K562 (cell line): ENCODE results near the gene GFRAL. TPM values are rescaled to one million over a fixed set of nuclear protein-coding genes. Genes with fewer than 3 reads are reported as not detected.

Experiments
- ATAC-seq: fragments of 200-7000 bp; cut with Tn5 transposase; 3 replicates; pipeline ENCODE4 v1.9.1; 2020; ENCODE audit warnings: moderate library complexity
- BruUV-seq: library from RNA; stranded (reverse); fragments of 400-500 nt; replicated peaks from 2 replicates; lab custom pipeline; 2021; lab: Mats Ljungman, UMichigan
- CTCF ChIA-PET: fragments of 300-600 bp; formaldehyde crosslinking; extraction: SDS; loops from one replicate; lab custom pipeline; 2021; ENCODE audit warnings: low intra/inter-chr PET ratio; lab: Yijun Ruan, JAX
- POLR2A ChIA-PET: fragments of 300-600, 350-650 bp; sonication (Branson Sonifier 250); formaldehyde crosslinking; extraction: SDS; loops from one replicate; lab custom pipeline; 2021; ENCODE audit warnings: antibody characterized with exemption, inconsistent platforms; lab: Yijun Ruan, JAX
- DNase-seq, 4 experiments: peaks; one replicate each; pipeline versions ENCODE4 v3.0.0 to v3.0.0-alpha.2; 2011 to 2018; ENCODE audit warnings: low spot score in 3 of 4, mixed read lengths in 3 of 4; ENCODE audit errors: extremely low read depth in 1 of 4
- FAIRE-seq: peaks from 2 replicates; lab custom pipeline; 2011; peaks lifted over from hg19 to GRCh38; lab: Jason Lieb, UNC
- H2AFZ ChIP-seq: 2 replicates; pipeline ENCODE4 v1.6.0; 2011; ENCODE audit warnings: low read depth, low read length, control low read depth, inconsistent platforms
- H3K27ac ChIP-seq: fragments of 200-600 bp; 3 replicates; pipeline ENCODE4 v1.8.0; 2011; ENCODE audit warnings: low read depth, mild to moderate bottlenecking, control low read depth, inconsistent platforms, low read length, moderate library complexity, mixed read lengths; ENCODE audit errors: extremely low read depth
- H3K27me3 ChIP-seq, 2 experiments: fragments of 300-600 bp in 1 of 2; 2 replicates in 1 of 2; 3 replicates in 1 of 2; pipeline versions ENCODE4 v1.6.0 to v1.8.0; 2011; ENCODE audit warnings: inconsistent platforms in 2 of 2, low read length in 2 of 2, mild to moderate bottlenecking in 1 of 2, mixed read lengths in 1 of 2, moderate library complexity in 1 of 2; ENCODE audit not compliant: control insufficient read depth in 2 of 2, insufficient read depth in 2 of 2
- H3K36me3 ChIP-seq: fragments of 300-600 bp; 3 replicates; pipeline ENCODE4 v1.8.0; 2011; ENCODE audit warnings: mild to moderate bottlenecking, low read length, inconsistent platforms; ENCODE audit not compliant: control insufficient read depth, insufficient read depth
- H3K4me1 ChIP-seq, 2 experiments: fragments of 200-600 bp in 1 of 2; replicated peaks in 1 of 2; 2 replicates in 1 of 2; 3 replicates in 1 of 2; pipeline versions ENCODE4 v1.5.1 to v1.8.0; 2011; ENCODE audit warnings: inconsistent platforms in 2 of 2, low read length in 2 of 2, mild to moderate bottlenecking in 1 of 2, mixed read lengths in 1 of 2, moderate library complexity in 1 of 2; ENCODE audit not compliant: control insufficient read depth in 2 of 2, insufficient read depth in 2 of 2
- H3K4me2 ChIP-seq: 2 replicates; pipeline ENCODE4 v1.6.1; 2011; ENCODE audit warnings: low read length, control low read depth, inconsistent platforms, mixed read lengths; ENCODE audit not compliant: insufficient read depth
- H3K4me3 ChIP-seq: fragments of 200-600 bp; sonication (generic), shearing (Covaris generic); 2 replicates; pipeline ENCODE4 v1.5.1; 2016; ENCODE audit warnings: control low read depth, inconsistent platforms
- H3K79me2 ChIP-seq: fragments of 200-600 bp; 3 replicates; pipeline ENCODE4 v1.8.0; 2011; ENCODE audit warnings: low read length, inconsistent platforms; ENCODE audit not compliant: control insufficient read depth, insufficient read depth
- H3K9ac ChIP-seq, 2 experiments: 2 replicates each; pipeline versions ENCODE4 v1.6.0 to v1.6.1; 2011; ENCODE audit warnings: low read depth in 2 of 2, low read length in 2 of 2, control low read depth in 1 of 2, inconsistent platforms in 1 of 2, mild to moderate bottlenecking in 1 of 2, mixed read lengths in 1 of 2; ENCODE audit not compliant: insufficient read depth in 1 of 2
- H3K9me1 ChIP-seq: one replicate; pipeline ENCODE4 v1.6.0; 2011; ENCODE audit warnings: inconsistent platforms, mild to moderate bottlenecking, low read length, moderate library complexity; ENCODE audit not compliant: control insufficient read depth, insufficient read depth
- H3K9me3 ChIP-seq: replicated peaks from 2 replicates; pipeline ENCODE4 v1.5.1; 2011; ENCODE audit warnings: low read depth, low read length, inconsistent platforms; ENCODE audit not compliant: control insufficient read depth, insufficient read depth
- H4K20me1 ChIP-seq: replicated peaks from 2 replicates; pipeline ENCODE4 v1.6.1; 2011; ENCODE audit warnings: low read length, inconsistent platforms, mixed read lengths; ENCODE audit not compliant: control insufficient read depth, insufficient read depth
- ASH1L ChIP-seq: fragments of 450-650 bp; IDR thresholded peaks from 2 replicates; pipeline ENCODE4 v1.6.1; 2018; ENCODE audit warnings: borderline replicate concordance, mild to moderate bottlenecking, low read depth; ENCODE audit not compliant: partially characterized antibody
- E2F8 ChIP-seq: fragments of 450-650 bp; IDR thresholded peaks from 2 replicates; pipeline ENCODE4 v1.7.1; 2018; ENCODE audit warnings: mild to moderate bottlenecking, low read depth; ENCODE audit not compliant: partially characterized antibody
- FOXJ3 ChIP-seq: sonication (generic); formaldehyde crosslinking; IDR thresholded peaks from 2 replicates; pipeline ENCODE4 v1.4.0; 2020; ENCODE audit warnings: mild to moderate bottlenecking, missing genetic modification reagents
- KLF1 ChIP-seq: fragments of 450-650 bp; IDR thresholded peaks from 2 replicates; pipeline ENCODE4 v1.6.1; 2016; ENCODE audit warnings: missing genetic modification characterization, missing compliant biosample characterization
- MCM5 ChIP-seq: fragments of 450-650 bp; IDR thresholded peaks from 2 replicates; pipeline ENCODE4 v1.6.1; 2016; ENCODE audit warnings: low read depth
- POLR2G ChIP-seq: fragments of 200-400 bp; formaldehyde crosslinking; IDR thresholded peaks from 2 replicates; pipeline ENCODE4 v1.6.1; 2017; ENCODE audit warnings: low read depth, mild to moderate bottlenecking, antibody characterized with exemption, low read length, moderate library complexity
- PTTG1 ChIP-seq: fragments of 450-650 bp; IDR thresholded peaks from 2 replicates; pipeline ENCODE4 v1.6.1; 2016; ENCODE audit warnings: low read depth, mild to moderate bottlenecking, missing genetic modification characterization, missing compliant biosample characterization
- RAD51 ChIP-seq: fragments of 450-650 bp; IDR thresholded peaks from 2 replicates; pipeline ENCODE4 v1.7.1; 2016; ENCODE audit warnings: low read depth, mild to moderate bottlenecking, borderline replicate concordance
- TFAM ChIP-seq: fragments of 250-450 bp; sonication (Bioruptor Pico); conservative IDR thresholded peaks from 2 replicates; pipeline ENCODE4 v1.5.0; 2021; ENCODE audit warnings: mild to moderate bottlenecking, moderate library complexity
- ZNF717 ChIP-seq: fragments of 250-450 bp; sonication (Bioruptor Pico); IDR thresholded peaks from 2 replicates; pipeline ENCODE4 v1.5.0; 2021
- WGBS: fragments of 100-300 bp; shearing (Covaris generic); methylation state at CpG from one replicate; pipeline ENCODE4 v1.1.6; 2016; ENCODE audit warnings: low coverage, mixed read lengths; ENCODE audit not compliant: insufficient coverage; ENCODE audit errors: missing lambda C conversion rate; 5-methylcytosine and 5-hydroxymethylcytosine counted together
- in situ Hi-C: fragments of 300-500 bp; cut with MboI; formaldehyde crosslinking; loops from 4 replicates; pipeline ENCODE4 v1.15.0; 2018; ENCODE audit warnings: inconsistent platforms, mixed read lengths
- intact Hi-C: fragments of 100-400 bp; cut with micrococcal nuclease; formaldehyde crosslinking; loops from 2 replicates; pipeline ENCODE4 v1.14.2; 2022
- polyA plus RNA-seq, 8 experiments: library from polyadenylated mRNA; depleted of rRNA in 4 of 8; stranded (reverse) in 5 of 8; unstranded in 3 of 8; fragments of >200 nt; fragmentation: Nextera tagmentation in 2 of 8; fragmentation: Illumina TruSeq in 1 of 8; extraction: Ambion mirVana in 2 of 8; extraction: Trizol in 1 of 8; gene quantifications; 2 replicates each; pipeline versions ENCODE4 v1.2.1 to v1.2.3, GENCODE V29; 2011 to 2014; ENCODE audit warnings: inconsistent platforms in 1 of 8, missing spikeins in 1 of 8
- total RNA-seq, 7 experiments: library from RNA; depleted of rRNA in 6 of 7; stranded (reverse); fragments of >200 nt in 6 of 7; fragmentation: Illumina TruSeq in 2 of 7; extraction: Trizol in 2 of 7; gene quantifications; 2 replicates each; pipeline versions ENCODE4 v1.2.1 to v1.2.3, GENCODE V29; 2011 to 2021; ENCODE audit warnings: low replicate concordance in 1 of 7

Gene GFRAL
- total and polyA plus RNA-seq, 9 of the 15 experiments (the other 6 are each of a cell fraction or from before 2014, with no cell fraction given): not detected

GRCh38 chr6:55286824-55287223 lies 40.4 kb upstream of the GFRAL start:
- Histone ChIP-seq H3K9me3 (no peaks in the 10 kb centered on the region), H3K4me3 (no peak overlapping the region), H3K79me2 (no peaks in the 10 kb centered on the region), H4K20me1 (no peaks in the 10 kb centered on the region), H3K4me2 (no peak overlapping the region), H3K36me3 (no peaks in the 10 kb centered on the region), H3K27me3 (no peaks in the 10 kb centered on the region), H3K9ac (no peak overlapping the region), H3K9me1 (no peaks in the 10 kb centered on the region), H2AFZ (no peak overlapping the region), H3K27ac (no peak overlapping the region), H3K4me1 (no peaks in the 10 kb centered on the region)
- POLR2A ChIA-PET: no interaction called here
- intact Hi-C loops (no loop called here), in situ Hi-C loops (no loop called here)
- DNase-seq (no peak), ATAC-seq (no peak), FAIRE-seq (no peak)
- TF ChIP-seq TFAM: no peak
- no peak for TF ChIP-seq RAD51
- no peak for TF ChIP-seq MCM5
- no peak for TF ChIP-seq ZNF717 (CRISPR knock-in tag)
- no peak for TF ChIP-seq POLR2G
- no peak for TF ChIP-seq KLF1 (tag)
- no peak for TF ChIP-seq PTTG1
- TF ChIP-seq FOXJ3 (CRISPR knock-in tag): no peak
- no peak for TF ChIP-seq ASH1L
- TF ChIP-seq E2F8: no peak
- BruUV-seq: no TSS peak
- 0% methylated on average over 2 of the region's 2 CpGs for WGBS
- CTCF ChIA-PET: no interaction called here
